OCI-LY1 (cell line): ENCODE data around the gene ZNF497.

Source experiments
- H2AFZ ChIP-seq: fragments of 200-600 bp; sonication (generic), shearing (Covaris generic); 2 replicates; pipeline ENCODE4 v1.6.0; 2014; ENCODE audit warnings: antibody characterized with exemption, mild to moderate bottlenecking, low read length
- H3F3A ChIP-seq: fragments of 200-600 bp; sonication (generic), shearing (Covaris generic); 2 replicates; pipeline ENCODE4 v1.6.0; 2014; ENCODE audit warnings: mild to moderate bottlenecking, antibody characterized with exemption, low read length, moderate library complexity; ENCODE audit not compliant: insufficient read depth
- H3K27ac ChIP-seq: fragments of 200-600 bp; sonication (generic); 2 replicates; pipeline ENCODE4 v1.5.1; 2014; ENCODE audit warnings: low read length, mixed run types, mild to moderate bottlenecking, low read depth; ENCODE audit not compliant: poor library complexity, severe bottlenecking
- H3K27me3 ChIP-seq: fragments of 200-600 bp; sonication (generic); 2 replicates; pipeline ENCODE4 v1.6.0; 2014; ENCODE audit warnings: antibody characterized with exemption, mild to moderate bottlenecking, low read length, moderate library complexity; ENCODE audit not compliant: insufficient read depth
- H3K36me3 ChIP-seq: fragments of 200-600 bp; sonication (generic); 2 replicates; pipeline ENCODE4 v1.6.1; 2014; ENCODE audit warnings: mild to moderate bottlenecking, antibody characterized with exemption, low read length, moderate library complexity, mixed read lengths; ENCODE audit not compliant: insufficient read depth
- H3K4me1 ChIP-seq: fragments of 200-600 bp; sonication (generic); 2 replicates; pipeline ENCODE4 v1.5.1; 2014; ENCODE audit warnings: mild to moderate bottlenecking, low read length, moderate library complexity; ENCODE audit not compliant: insufficient read depth, severe bottlenecking
- H3K4me2 ChIP-seq: fragments of 200-600 bp; sonication (generic), shearing (Covaris generic); 2 replicates; pipeline ENCODE4 v1.6.1; 2014; ENCODE audit warnings: low read length
- H3K4me3 ChIP-seq: fragments of 200-600 bp; sonication (generic); 2 replicates; pipeline ENCODE4 v1.5.1; 2014; ENCODE audit warnings: low read length, low read depth, mild to moderate bottlenecking, mixed read lengths; ENCODE audit not compliant: poor library complexity, severe bottlenecking
- H3K79me2 ChIP-seq: fragments of 200-600 bp; shearing (Covaris generic); 2 replicates; pipeline ENCODE4 v1.6.1; 2016; ENCODE audit warnings: mixed run types, low read length, mixed read lengths; ENCODE audit not compliant: insufficient read depth
- H3K9ac ChIP-seq: fragments of 200-600 bp; sonication (generic), shearing (Covaris generic); 2 replicates; pipeline ENCODE4 v1.6.1; 2014; ENCODE audit warnings: mild to moderate bottlenecking, low read length, mixed read lengths
- H3K9me2 ChIP-seq: fragments of 200-600 bp; sonication (generic), shearing (Covaris generic); 2 replicates; pipeline ENCODE4 v1.6.1; 2014; ENCODE audit warnings: low read depth, mild to moderate bottlenecking, low read length, mixed read lengths
- H3K9me3 ChIP-seq: fragments of 200-600 bp; shearing (Covaris generic); 2 replicates; pipeline ENCODE4 v1.6.1; 2014; ENCODE audit warnings: low read length, mixed read lengths
- H4K20me1 ChIP-seq: fragments of 200-600 bp; sonication (generic), shearing (Covaris generic); 2 replicates; pipeline ENCODE4 v1.6.0; 2016; ENCODE audit warnings: mild to moderate bottlenecking, low read length; ENCODE audit not compliant: insufficient read depth
- CTCF ChIP-seq: fragments of 200-600 bp; sonication (generic), shearing (Covaris generic); IDR thresholded peaks from 2 replicates; pipeline ENCODE4 v1.5.1; 2017; ENCODE audit warnings: mild to moderate bottlenecking, antibody characterized with exemption, low read length, moderate library complexity, mixed read lengths
- EZH2 ChIP-seq: fragments of 200-600 bp; sonication (generic), shearing (Covaris generic); IDR thresholded peaks from 2 replicates; pipeline ENCODE4 v1.8.0; 2017; ENCODE audit warnings: borderline replicate concordance, mixed run types, mild to moderate bottlenecking, antibody characterized with exemption, low read length, moderate library complexity, mixed read lengths

The ZNF497 gene

GRCh38 chr19:58399903-58400302, 37.4 kb upstream of the ZNF497 start:
- no peak overlapping the region for H3K4me3 ChIP-seq
- no peaks in the 10 kb centered on the region for H3K9me2 ChIP-seq
- H3K9me3 ChIP-seq, result no peaks in the 10 kb centered on the region
- H3K79me2 ChIP-seq, result no peaks in the 10 kb centered on the region
- H3K27ac ChIP-seq, result no peak overlapping the region
- no peak overlapping the region for H3K9ac ChIP-seq
- H4K20me1 ChIP-seq, result no peaks in the 10 kb centered on the region
- H3K4me1 ChIP-seq, result peaks cover 16% of the 10 kb centered on the region
- no peak overlapping the region for H2AFZ ChIP-seq
- TF ChIP-seq CTCF (no peak), EZH2 (no peak)
- 0 out of 2 replicates have a peak, but pooled peaks cover 5% of the 10 kb centered on the region for H3F3A ChIP-seq
- no peak overlapping the region for H3K4me2 ChIP-seq
- peaks cover 11% of the 10 kb centered on the region for H3K36me3 ChIP-seq
- no peaks in the 10 kb centered on the region for H3K27me3 ChIP-seq

- H3K4me1 ChIP-seq, result peaks cover 16% of the 10 kb centered on the region
- H3K27ac ChIP-seq, result no peak overlapping the region
- no peaks in the 10 kb centered on the region for H3K9me2 ChIP-seq
- TF ChIP-seq CTCF (no peak), EZH2 (no peak)
- no peak overlapping the region for H3K9ac ChIP-seq
- H3K4me2 ChIP-seq, result no peak overlapping the region
- peaks cover 25% of the 10 kb centered on the region for H3K36me3 ChIP-seq
- no peaks in the 10 kb centered on the region for H3K27me3 ChIP-seq
- H3F3A ChIP-seq, result 0 out of 2 replicates have a peak, but pooled peaks cover 5% of the 10 kb centered on the region
- H3K9me3 ChIP-seq, result no peaks in the 10 kb centered on the region
- no peaks in the 10 kb centered on the region for H3K79me2 ChIP-seq
- H3K4me3 ChIP-seq, result no peak overlapping the region
- no peak overlapping the region for H2AFZ ChIP-seq
- no peaks in the 10 kb centered on the region for H4K20me1 ChIP-seq
Measured at GRCh38 chr19:58398545-58398944, 36.0 kb upstream of the ZNF497 start.

GRCh38 chr19:58398087-58398486, 35.5 kb upstream of the ZNF497 start:
- Histone ChIP-seq H3K4me3 (no peak overlapping the region), H3K9ac (no peak overlapping the region), H3K9me2 (no peaks in the 10 kb centered on the region), H3K79me2 (no peaks in the 10 kb centered on the region), H2AFZ (no peak overlapping the region), H3K27ac (no peak overlapping the region), H3F3A (0 out of 2 replicates have a peak, but pooled peaks cover 3% of the 10 kb centered on the region), H3K4me2 (no peak overlapping the region), H3K36me3 (peaks cover 29% of the 10 kb centered on the region), H3K9me3 (no peaks in the 10 kb centered on the region), H3K27me3 (no peaks in the 10 kb centered on the region), H4K20me1 (no peaks in the 10 kb centered on the region), H3K4me1 (peaks cover 16% of the 10 kb centered on the region)
- TF ChIP-seq EZH2 (no peak), CTCF (no peak)
